DND-41 (cell line): ENCODE results near the gene BAX.
A peak's percentile ranks its signal among the peaks of the same experiment; 100 is the strongest.
"Not testable (repeated sequence)": the region's sequence is repeated elsewhere in the genome, so short reads cannot be mapped to it uniquely, and the experiment has no call there.

ENCODE experiments used
- ATAC-seq: fragments of 200-7000 bp; cut with Tn5 transposase; 3 replicates; pipeline ENCODE4 v1.9.1; 2021; ENCODE audit warnings: low read depth; ENCODE audit not compliant: insufficient read depth
- DNase-seq: peaks from one replicate; pipeline ENCODE4 v3.0.0-alpha.2; 2020
- H2AFZ ChIP-seq: 2 replicates; pipeline ENCODE4 v1.6.0; 2012; ENCODE audit warnings: low read depth, low read length
- H3K27ac ChIP-seq: 2 replicates; pipeline ENCODE4 v1.5.1; 2012; ENCODE audit warnings: low read length, inconsistent platforms
- H3K27me3 ChIP-seq: fragments of 200-600 bp; sonication (generic); 2 replicates; pipeline ENCODE4 v1.6.0; 2012; ENCODE audit warnings: low read length, mild to moderate bottlenecking, inconsistent platforms; ENCODE audit not compliant: insufficient read depth, poor library complexity
- H3K36me3 ChIP-seq: 2 replicates; pipeline ENCODE4 v1.5.1; 2012; ENCODE audit warnings: low read length, inconsistent platforms; ENCODE audit not compliant: insufficient read depth
- H3K4me1 ChIP-seq: 2 replicates; pipeline ENCODE4 v1.5.1; 2012; ENCODE audit warnings: mild to moderate bottlenecking, low read length; ENCODE audit not compliant: insufficient read depth
- H3K4me2 ChIP-seq: 2 replicates; pipeline ENCODE4 v1.6.0; 2012; ENCODE audit warnings: mild to moderate bottlenecking, moderate library complexity, low read length, inconsistent platforms; ENCODE audit not compliant: insufficient read depth
- H3K4me3 ChIP-seq, 2 experiments: fragments of 200-600 bp in 1 of 2; shearing (Covaris generic) in 1 of 2; 2 replicates each; pipeline ENCODE4 v1.5.1; 2012 to 2016; ENCODE audit warnings: inconsistent platforms in 2 of 2, low read length in 2 of 2, mild to moderate bottlenecking in 2 of 2, low read depth in 1 of 2, moderate library complexity in 1 of 2
- H3K79me2 ChIP-seq: 2 replicates; pipeline ENCODE4 v1.6.0; 2012; ENCODE audit warnings: low read length, inconsistent platforms; ENCODE audit not compliant: insufficient read depth
- H3K9ac ChIP-seq: 2 replicates; pipeline ENCODE4 v1.6.0; 2012; ENCODE audit warnings: low read depth, mild to moderate bottlenecking, inconsistent platforms, low read length, moderate library complexity
- H3K9me3 ChIP-seq: 2 replicates; pipeline ENCODE4 v1.5.1; 2012; ENCODE audit warnings: low read length, moderate library complexity, mild to moderate bottlenecking, inconsistent platforms; ENCODE audit not compliant: insufficient read depth, severe bottlenecking
- H4K20me1 ChIP-seq: 2 replicates; pipeline ENCODE4 v1.6.0; 2012; ENCODE audit warnings: low read length; ENCODE audit not compliant: insufficient read depth
- EZH2 ChIP-seq: IDR thresholded peaks from 3 replicates; pipeline ENCODE4 v1.6.1; 2012; ENCODE audit warnings: borderline replicate concordance, low read depth, mild to moderate bottlenecking, moderate library complexity, low read length, inconsistent platforms; ENCODE audit not compliant: severe bottlenecking
- TF ChIP-seq, protein P1 (sequence below): IDR thresholded peaks from 2 replicates; pipeline ENCODE4 v1.5.1; 2012; ENCODE audit warnings: borderline replicate concordance, low read length, moderate library complexity, mild to moderate bottlenecking; ENCODE audit not compliant: poor library complexity, severe bottlenecking; ENCODE audit errors: extremely low read depth

The BAX gene

GRCh38 chr19:48914181-48914580 lies 40.5 kb upstream of the BAX start:
- DNase-seq (no peak), ATAC-seq (no peak)
- Histone ChIP-seq H3K4me2 (no peak overlapping the region), H3K27ac (no peak overlapping the region), H2AFZ (no peak overlapping the region), H3K79me2 (no peaks in the 10 kb centered on the region), H3K9ac (no peak overlapping the region), H3K4me3 (no peak overlapping the region), H4K20me1 (0 out of 2 replicates have a peak, but pooled peaks cover 5% of the 10 kb centered on the region), H3K36me3 (peaks cover 73% of the 10 kb centered on the region), H3K9me3 (no peaks in the 10 kb centered on the region), H3K27me3 (no peaks in the 10 kb centered on the region), H3K4me1 (no peaks in the 10 kb centered on the region)
- TF ChIP-seq, protein P1, sequence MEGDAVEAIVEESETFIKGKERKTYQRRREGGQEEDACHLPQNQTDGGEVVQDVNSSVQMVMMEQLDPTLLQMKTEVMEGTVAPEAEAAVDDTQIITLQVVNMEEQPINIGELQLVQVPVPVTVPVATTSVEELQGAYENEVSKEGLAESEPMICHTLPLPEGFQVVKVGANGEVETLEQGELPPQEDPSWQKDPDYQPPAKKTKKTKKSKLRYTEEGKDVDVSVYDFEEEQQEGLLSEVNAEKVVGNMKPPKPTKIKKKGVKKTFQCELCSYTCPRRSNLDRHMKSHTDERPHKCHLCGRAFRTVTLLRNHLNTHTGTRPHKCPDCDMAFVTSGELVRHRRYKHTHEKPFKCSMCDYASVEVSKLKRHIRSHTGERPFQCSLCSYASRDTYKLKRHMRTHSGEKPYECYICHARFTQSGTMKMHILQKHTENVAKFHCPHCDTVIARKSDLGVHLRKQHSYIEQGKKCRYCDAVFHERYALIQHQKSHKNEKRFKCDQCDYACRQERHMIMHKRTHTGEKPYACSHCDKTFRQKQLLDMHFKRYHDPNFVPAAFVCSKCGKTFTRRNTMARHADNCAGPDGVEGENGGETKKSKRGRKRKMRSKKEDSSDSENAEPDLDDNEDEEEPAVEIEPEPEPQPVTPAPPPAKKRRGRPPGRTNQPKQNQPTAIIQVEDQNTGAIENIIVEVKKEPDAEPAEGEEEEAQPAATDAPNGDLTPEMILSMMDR = no peak
- TF ChIP-seq EZH2 = no peak

GRCh38 chr19:48915757-48916156 lies 38.9 kb upstream of the BAX start:
- Histone ChIP-seq H3K36me3 (peaks cover 70% of the 10 kb centered on the region), H3K4me2 (no peak overlapping the region)
- TF ChIP-seq, protein P1 = no peak
- no peak for TF ChIP-seq EZH2

DNA sequence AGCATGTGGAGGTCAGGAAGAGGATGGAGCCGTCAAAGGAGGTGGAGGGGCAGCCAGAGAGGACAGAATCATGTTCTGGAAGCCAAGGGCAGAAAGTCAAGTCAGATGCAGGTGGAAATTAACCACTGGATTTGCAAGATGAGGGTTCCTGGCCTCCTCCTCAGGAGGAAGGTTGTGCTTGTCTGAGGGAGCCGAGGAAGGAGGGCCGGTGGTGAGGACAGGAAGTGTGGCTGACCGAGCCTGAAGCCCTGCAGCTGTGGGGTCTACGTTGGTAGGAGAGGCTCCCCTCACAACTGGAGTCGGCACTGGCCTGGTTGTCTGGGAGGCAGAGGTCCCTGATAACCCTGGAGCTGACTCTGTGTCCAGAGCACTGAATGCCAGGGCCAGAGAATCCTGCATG lies 36.6 kb upstream of the BAX start:
- Histone ChIP-seq H2AFZ (no peak overlapping the region), H3K27ac (no peak overlapping the region), H3K27me3 (no peaks in the 10 kb centered on the region), H3K36me3 (peaks cover 70% of the 10 kb centered on the region), H3K9ac (no peak overlapping the region), H3K9me3 (no peaks in the 10 kb centered on the region), H3K4me3 (no peak overlapping the region), H3K4me1 (no peaks in the 10 kb centered on the region), H4K20me1 (0 out of 2 replicates have a peak, but pooled peaks cover 6% of the 10 kb centered on the region), H3K79me2 (no peaks in the 10 kb centered on the region), H3K4me2 (no peak overlapping the region)
- DNase-seq (no peak), ATAC-seq (no peak)
- TF ChIP-seq EZH2 = no peak
- TF ChIP-seq, protein P1 = no peak

More at GRCh38 chr19:48915757-48916156, 38.9 kb upstream of the BAX start:
- Histone ChIP-seq H3K4me3 (no peak overlapping the region), H3K27me3 (no peaks in the 10 kb centered on the region), H3K9me3 (no peaks in the 10 kb centered on the region), H2AFZ (no peak overlapping the region), H3K79me2 (no peaks in the 10 kb centered on the region), H3K27ac (no peak overlapping the region), H3K4me1 (no peaks in the 10 kb centered on the region), H3K9ac (no peak overlapping the region), H4K20me1 (0 out of 2 replicates have a peak, but pooled peaks cover 5% of the 10 kb centered on the region)
- no peak for DNase-seq
- no peak for ATAC-seq

DNA sequence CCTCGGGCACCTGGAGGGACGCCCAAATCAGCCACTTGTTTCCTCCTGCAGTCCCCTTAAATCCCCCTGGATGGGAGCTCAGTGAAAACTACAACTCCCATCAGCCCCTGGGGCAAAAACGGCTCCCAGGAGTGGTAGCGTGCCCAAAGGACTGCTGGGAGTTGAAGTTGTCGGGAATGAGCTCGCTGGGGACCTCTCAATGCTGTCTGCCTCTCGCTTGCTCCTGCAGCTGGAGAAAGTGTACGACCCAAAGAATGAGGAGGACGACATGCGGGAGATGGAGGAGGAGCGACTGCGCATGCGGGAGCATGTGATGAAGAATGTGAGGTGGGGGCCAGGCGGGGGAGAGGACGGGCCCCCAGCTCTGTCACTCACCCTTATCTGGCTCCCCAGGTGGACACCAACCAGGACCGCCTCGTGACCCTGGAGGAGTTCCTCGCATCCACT lies 35.9 kb upstream of the BAX start:
- Histone ChIP-seq H3K4me1 (no peaks in the 10 kb centered on the region), H2AFZ (no peak overlapping the region), H3K9me3 (no peaks in the 10 kb centered on the region), H4K20me1 (0 out of 2 replicates have a peak, but pooled peaks cover 4% of the 10 kb centered on the region), H3K27ac (no peak overlapping the region), H3K79me2 (no peaks in the 10 kb centered on the region), H3K36me3 (peaks cover 66% of the 10 kb centered on the region), H3K27me3 (no peaks in the 10 kb centered on the region), H3K4me3 (no peak overlapping the region), H3K9ac (no peak overlapping the region), H3K4me2 (no peak overlapping the region)
- TF ChIP-seq EZH2 = no peak
- TF ChIP-seq, protein P1 = no peak
- peak; percentile 77 for ATAC-seq
- peak; percentile 38 for DNase-seq

DNA sequence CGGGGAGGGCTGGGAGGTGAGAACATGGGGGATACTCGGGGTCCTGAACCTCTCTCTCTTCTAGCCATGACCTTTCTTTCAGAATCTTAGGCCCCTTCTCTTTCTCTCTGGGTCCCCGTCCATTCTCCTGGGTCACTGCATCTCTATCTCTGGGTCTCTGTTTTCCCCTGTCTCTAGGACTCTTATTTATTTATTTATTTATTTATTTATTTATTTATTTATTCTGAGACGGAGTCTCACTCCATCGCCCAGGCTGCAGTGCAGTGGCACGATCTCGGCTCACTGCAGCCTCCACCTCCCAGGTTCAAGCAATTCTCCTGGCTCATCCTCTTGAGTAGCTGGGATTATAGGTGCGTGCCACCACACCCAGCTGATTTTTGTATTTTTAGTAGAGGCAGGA lies 35.4 kb upstream of the BAX start:
- not testable (repeated sequence) for H3K9ac ChIP-seq, H3K4me2 ChIP-seq, H3K9me3 ChIP-seq, H3K4me1 ChIP-seq, DNase-seq, H4K20me1 ChIP-seq, H2AFZ ChIP-seq, H3K79me2 ChIP-seq, ATAC-seq, H3K4me3 ChIP-seq, H3K27ac ChIP-seq, H3K27me3 ChIP-seq
- peaks cover 63% of the 10 kb centered on the region for H3K36me3 ChIP-seq
